Measurements from ENCODE around the gene ABCF3. TPM values are rescaled to one million over a fixed set of nuclear protein-coding genes. Genes with fewer than 3 reads are reported as not detected.
A peak's percentile ranks its signal among the peaks of the same experiment; 100 is the strongest.

ABCF3 gene
- total RNA-seq, 6 experiments from 2014 or later, result 33.7 to 40.6 (median 38.5) TPM

- peak in 1 of 4 donors; percentile 7 for ATAC-seq
- H3K4me3 ChIP-seq, result no peak overlapping the region
- WGBS (ENCODE audit: insufficient coverage, low coverage, low lambda C conversion rate, missing lambda C conversion rate), result 78% methylated on average over 6 of the region's 9 CpGs
- intact Hi-C loops (cut with DNase I), result no loop called here
- no peaks in the 10 kb centered on the region for H3K27me3 ChIP-seq
- H3K27ac ChIP-seq, result no peak overlapping the region
- TF ChIP-seq, protein P1, sequence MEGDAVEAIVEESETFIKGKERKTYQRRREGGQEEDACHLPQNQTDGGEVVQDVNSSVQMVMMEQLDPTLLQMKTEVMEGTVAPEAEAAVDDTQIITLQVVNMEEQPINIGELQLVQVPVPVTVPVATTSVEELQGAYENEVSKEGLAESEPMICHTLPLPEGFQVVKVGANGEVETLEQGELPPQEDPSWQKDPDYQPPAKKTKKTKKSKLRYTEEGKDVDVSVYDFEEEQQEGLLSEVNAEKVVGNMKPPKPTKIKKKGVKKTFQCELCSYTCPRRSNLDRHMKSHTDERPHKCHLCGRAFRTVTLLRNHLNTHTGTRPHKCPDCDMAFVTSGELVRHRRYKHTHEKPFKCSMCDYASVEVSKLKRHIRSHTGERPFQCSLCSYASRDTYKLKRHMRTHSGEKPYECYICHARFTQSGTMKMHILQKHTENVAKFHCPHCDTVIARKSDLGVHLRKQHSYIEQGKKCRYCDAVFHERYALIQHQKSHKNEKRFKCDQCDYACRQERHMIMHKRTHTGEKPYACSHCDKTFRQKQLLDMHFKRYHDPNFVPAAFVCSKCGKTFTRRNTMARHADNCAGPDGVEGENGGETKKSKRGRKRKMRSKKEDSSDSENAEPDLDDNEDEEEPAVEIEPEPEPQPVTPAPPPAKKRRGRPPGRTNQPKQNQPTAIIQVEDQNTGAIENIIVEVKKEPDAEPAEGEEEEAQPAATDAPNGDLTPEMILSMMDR (IDR thresholded peaks at IDR 0.05), result no peak
- TF ChIP-seq POLR2A (IDR thresholded peaks at IDR 0.05), result no peak
- peaks cover 0 to 18% (median 4%) of the 10 kb centered on the region in 4 donors for H3K36me3 ChIP-seq
- no peaks in the 10 kb centered on the region for H3K4me1 ChIP-seq
- DNase-seq, result no peak
- no peaks in the 10 kb centered on the region for H3K9me3 ChIP-seq
These were observed 12.5 kb downstream of the ABCF3 start for GRCh38 chr3:184198509-184198908.

DNA sequence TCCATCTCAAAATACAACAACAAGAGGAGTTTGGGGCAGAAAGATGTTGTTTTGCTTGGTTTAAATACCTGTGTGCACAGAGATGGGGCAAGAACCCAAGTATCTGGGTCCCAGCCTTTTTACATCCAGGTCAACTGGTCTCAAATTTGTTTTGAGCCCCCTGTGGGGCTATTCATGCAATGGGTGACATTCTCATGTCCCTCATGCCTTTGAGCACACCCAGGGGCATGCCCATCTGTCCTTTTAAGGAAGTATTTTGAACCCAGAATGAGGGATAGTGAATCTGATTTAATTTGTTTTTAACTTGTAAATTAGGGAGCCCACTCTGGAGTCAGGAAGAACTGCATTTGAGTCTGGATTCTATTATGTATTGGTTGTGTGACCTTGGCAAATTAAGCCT, 14.8 kb downstream of the ABCF3 start:
- TF ChIP-seq, protein P1 (IDR thresholded peaks at IDR 0.05), result no peak
- Histone ChIP-seq H3K4me1 (no peaks in the 10 kb centered on the region), H3K36me3 (no peaks in the 10 kb centered on the region), H3K4me3 (no peak overlapping the region), H3K27ac (no peak overlapping the region), H3K9me3 (no peaks in the 10 kb centered on the region), H3K27me3 (no peaks in the 10 kb centered on the region)
- ATAC-seq, result no peak
- intact Hi-C loops (cut with DNase I), result no loop called here
- no peak for DNase-seq

- Histone ChIP-seq H3K36me3 (no peaks in the 10 kb centered on the region), H3K4me1 (no peaks in the 10 kb centered on the region), H3K27ac (no peak overlapping the region), H3K4me3 (no peak overlapping the region), H3K27me3 (no peaks in the 10 kb centered on the region), H3K9me3 (no peaks in the 10 kb centered on the region)
- DNase-seq (no peak), ATAC-seq (no peak)
- intact Hi-C loops (cut with DNase I), result no loop called here
- WGBS (ENCODE audit: insufficient coverage, low coverage, low lambda C conversion rate, missing lambda C conversion rate), result no CpG with 5 or more reads among the region's 8 CpGs
- TF ChIP-seq, protein P1 (IDR thresholded peaks at IDR 0.05), result no peak
- no peak for TF ChIP-seq POLR2A (IDR thresholded peaks at IDR 0.05)
These were observed 17.5 kb downstream of the ABCF3 start for GRCh38 chr3:184203526-184203925.

GRCh38 chr3:184209146-184209923, 23.3 kb downstream of the ABCF3 start:
- no peaks in the 10 kb centered on the region for H3K36me3 ChIP-seq
- H3K4me1 ChIP-seq, result no peaks in the 10 kb centered on the region
- DNase-seq, result no peak
- no peaks in the 10 kb centered on the region for H3K27me3 ChIP-seq
- no peak overlapping the region for H3K4me3 ChIP-seq
- TF ChIP-seq, protein P1 (IDR thresholded peaks at IDR 0.05), result no peak
- no peak for TF ChIP-seq POLR2A (IDR thresholded peaks at IDR 0.05)
- 42% methylated on average over 11 of the region's 11 CpGs for WGBS (ENCODE audit: insufficient coverage, low coverage, low lambda C conversion rate, missing lambda C conversion rate)
- H3K27ac ChIP-seq, result no peak overlapping the region
- ATAC-seq, result peak in 2 of 4 donors; percentile 25 to 37
- no peaks in the 10 kb centered on the region for H3K9me3 ChIP-seq
- intact Hi-C loops (cut with DNase I), result no loop called here

Data from right lobe of liver (tissue), 6 donors.